Endothelial cell of umbilical vein (primary cell): ENCODE data around the gene SEMA6A. TPM values are rescaled to one million over a fixed set of nuclear protein-coding genes. Genes with fewer than 3 reads are reported as not detected.

ENCODE experiments used
- BruUV-seq: library from RNA; stranded (reverse); fragments of 400-500 nt; replicated peaks from 2 replicates; lab custom pipeline; 2021; lab: Mats Ljungman, UMichigan
- CTCF ChIA-PET: fragments of 300-600, 350-600 bp; sonication (Branson Sonifier 250); formaldehyde crosslinking; loops from one replicate; lab custom pipeline; 2021; ENCODE audit warnings: antibody characterized with exemption, inconsistent platforms; lab: Charles Lee
- POLR2A ChIA-PET: fragments of 300-600, 350-600 bp; sonication (Branson Sonifier 250); formaldehyde crosslinking; loops from one replicate; lab custom pipeline; 2021; ENCODE audit warnings: antibody characterized with exemption, inconsistent platforms; lab: Charles Lee
- DNase-seq: peaks from one replicate; pipeline ENCODE4 v3.0.0-alpha.2; 2011; ENCODE audit warnings: low read depth, low spot score
- FAIRE-seq: peaks from 2 replicates; lab custom pipeline; 2011; peaks lifted over from hg19 to GRCh38; lab: Jason Lieb, UNC
- H2AFZ ChIP-seq: 2 replicates; pipeline ENCODE4 v1.6.0; 2012; ENCODE audit warnings: low read depth, low read length, control low read depth, inconsistent platforms
- H3K27ac ChIP-seq: 2 replicates; pipeline ENCODE4 v1.5.1; 2011; ENCODE audit warnings: low read depth, mild to moderate bottlenecking, control low read depth, low read length, moderate library complexity; ENCODE audit not compliant: insufficient read depth
- H3K27me3 ChIP-seq, 2 experiments: 2 replicates each; pipeline versions ENCODE4 v1.6.0 to v1.6.1; 2011; ENCODE audit warnings: low read length in 2 of 2, mixed read lengths in 1 of 2; ENCODE audit not compliant: control insufficient read depth in 2 of 2, insufficient read depth in 2 of 2
- H3K36me3 ChIP-seq, 2 experiments: 2 replicates in 1 of 2; 3 replicates in 1 of 2; pipeline ENCODE4 v1.5.1; 2011; ENCODE audit warnings: low read length in 2 of 2, mild to moderate bottlenecking in 1 of 2, moderate library complexity in 1 of 2; ENCODE audit not compliant: control insufficient read depth in 2 of 2, insufficient read depth in 2 of 2; ENCODE audit errors: extremely low read depth in 1 of 2
- H3K4me1 ChIP-seq: 3 replicates; pipeline ENCODE4 v1.5.1; 2011; ENCODE audit warnings: mild to moderate bottlenecking, low read length; ENCODE audit not compliant: control insufficient read depth, insufficient read depth; ENCODE audit errors: extremely low read depth
- H3K4me2 ChIP-seq: 2 replicates; pipeline ENCODE4 v1.6.1; 2011; ENCODE audit warnings: low read length, control low read depth, mixed read lengths; ENCODE audit not compliant: insufficient read depth
- H3K4me3 ChIP-seq, 3 experiments: fragments of 200-600 bp in 1 of 3; sonication (generic), shearing (Covaris generic) in 1 of 3; replicated peaks in 1 of 3; 2 replicates each; pipeline ENCODE4 v1.5.1; 2011 to 2016; ENCODE audit warnings: control low read depth in 3 of 3, low read length in 3 of 3, mild to moderate bottlenecking in 2 of 3, inconsistent platforms in 1 of 3, low read depth in 1 of 3, moderate library complexity in 1 of 3; ENCODE audit not compliant: insufficient read depth in 1 of 3
- H3K79me2 ChIP-seq: 2 replicates; pipeline ENCODE4 v1.6.0; 2012; ENCODE audit warnings: low read length, inconsistent platforms; ENCODE audit not compliant: control insufficient read depth, insufficient read depth
- H3K9ac ChIP-seq: replicated peaks from 2 replicates; pipeline ENCODE3; 2011; ENCODE audit warnings: low read length, control low read depth; ENCODE audit not compliant: insufficient read depth; ENCODE audit errors: extremely low read depth
- H3K9me1 ChIP-seq: replicated peaks from 3 replicates; pipeline ENCODE4 v1.6.0; 2011; ENCODE audit warnings: mild to moderate bottlenecking, low read length; ENCODE audit not compliant: control insufficient read depth, insufficient read depth; ENCODE audit errors: extremely low read depth
- H3K9me3 ChIP-seq: replicated peaks from 2 replicates; pipeline ENCODE4 v1.5.1; 2012; ENCODE audit warnings: low read length, inconsistent platforms; ENCODE audit not compliant: control insufficient read depth, insufficient read depth
- H4K20me1 ChIP-seq: replicated peaks from 2 replicates; pipeline ENCODE3; 2011; ENCODE audit warnings: mild to moderate bottlenecking, low read length; ENCODE audit not compliant: control insufficient read depth, insufficient read depth; ENCODE audit errors: extremely low read depth
- CTCF ChIP-seq, 2 donors: IDR thresholded peaks; 1 replicate in 1 of 2; 2 replicates in 1 of 2; pipeline ENCODE4 v1.5.1; 2011; ENCODE audit warnings: low read length in 2 of 2, mild to moderate bottlenecking in 2 of 2, moderate library complexity in 2 of 2, control low read depth in 1 of 2, inconsistent platforms in 1 of 2, low read depth in 1 of 2; ENCODE audit not compliant: insufficient read depth in 1 of 2; ENCODE audit errors: extremely low read depth in 1 of 2
- EZH2 ChIP-seq: IDR thresholded peaks from 2 replicates; pipeline ENCODE4 v1.6.1; 2012; ENCODE audit warnings: borderline replicate concordance, low read depth, mild to moderate bottlenecking, moderate library complexity, low read length, inconsistent platforms; ENCODE audit not compliant: severe bottlenecking
- POLR2AphosphoS5 ChIP-seq: IDR thresholded peaks from 2 replicates; pipeline ENCODE4 v1.6.1; 2012; ENCODE audit warnings: low read depth, mild to moderate bottlenecking, control low read depth, low read length, moderate library complexity; ENCODE audit not compliant: insufficient read depth
- dilution Hi-C: fragments of 300-500 bp; cut with MboI; formaldehyde crosslinking; loops from one replicate; pipeline ENCODE4 v1.15.0; 2019; ENCODE audit warnings: low sequenced_read_pairs; ENCODE audit not compliant: extremely low pct_ligation_motif_present
- intact Hi-C: fragments of 100-400 bp; cut with micrococcal nuclease; formaldehyde crosslinking; loops from one replicate; pipeline ENCODE4 v1.10.0; 2022
- polyA plus RNA-seq, 4 experiments: library from polyadenylated mRNA; depleted of rRNA in 3 of 4; stranded (reverse) in 3 of 4; unstranded in 1 of 4; fragments of >200 nt; gene quantifications; 2 replicates each; pipeline versions ENCODE4 v1.2.1 to v1.2.3, GENCODE V29; 2011 to 2012; ENCODE audit warnings: missing spikeins in 1 of 4
- total RNA-seq: library from RNA; stranded (reverse); gene quantifications from 2 replicates; pipeline ENCODE4 v1.2.3, GENCODE V29; 2021

The SEMA6A gene
- total and polyA plus RNA-seq, 2 donors (not counting 3 experiments of a cell fraction or from before 2014, with no cell fraction given), result 0.43 to 1.5 TPM

GRCh38 chr5:116394186-116394867 is 180.3 kb downstream of the SEMA6A start:
- dilution Hi-C loops, result no loop called here
- H3K27ac ChIP-seq, result no peak overlapping the region
- no peaks in the 10 kb centered on the region for H3K4me1 ChIP-seq
- no peaks in the 10 kb centered on the region for H3K9me3 ChIP-seq
- no peaks in the 10 kb centered on the region for H3K36me3 ChIP-seq
- no TSS peak for BruUV-seq
- H3K27me3 ChIP-seq, result no peaks in the 10 kb centered on the region
- no peaks in the 10 kb centered on the region for H3K79me2 ChIP-seq
- H4K20me1 ChIP-seq, result no peaks in the 10 kb centered on the region
- ChIA-PET POLR2A (no interaction called here), CTCF (interaction anchor here (0.6 to 1.6 kb wide), 2 partner anchors 8 to 9 kb away, joined by 3 to 5 read pairs; no protein-coding TSS in a partner anchor)
- no peak overlapping the region for H3K4me3 ChIP-seq
- H3K4me2 ChIP-seq, result no peak overlapping the region
- DNase-seq (no peak), FAIRE-seq (no peak)
- H2AFZ ChIP-seq, result no peak overlapping the region
- no peak overlapping the region for H3K9ac ChIP-seq
- intact Hi-C loops, result no loop called here
- TF ChIP-seq POLR2AphosphoS5, result no peak
- TF ChIP-seq CTCF (IDR thresholded peaks at IDR 0.05; ENCODE audit: extremely low read depth in 1 of 2, insufficient read depth in 1 of 2, low read depth in 1 of 2, low read length in 2 of 2), result no peak
- TF ChIP-seq EZH2, result no peak
- H3K9me1 ChIP-seq, result no peaks in the 10 kb centered on the region
